Left colon (tissue), 2 donors: Measurements from ENCODE around the gene UNC50. TPM values are rescaled to one million over a fixed set of nuclear protein-coding genes. Genes with fewer than 3 reads are reported as not detected.
"Not testable (repeated sequence)": the region's sequence is repeated elsewhere in the genome, so short reads cannot be mapped to it uniquely, and the experiment has no call there.

Experiments used
- ATAC-seq: fragments of 200-7000 bp; cut with Tn5 transposase; one replicate; pipeline ENCODE4 v1.9.1; 2020; ENCODE audit warnings: mild to moderate bottlenecking, moderate library complexity
- DNase-seq, 2 donors: peaks; one replicate each; pipeline ENCODE4 v3.0.0-alpha.2; 2020
- intact Hi-C, 2 donors: fragments of 100-400 bp; cut with DNase I in 1 of 2; cut with micrococcal nuclease in 1 of 2; formaldehyde crosslinking; loops; one replicate each; pipeline versions ENCODE4 v1.11.2 to v1.14.0; 2022; cut with DNase I, micrococcal nuclease
- total RNA-seq, 2 donors: library from RNA; stranded (reverse); fragmentation: NEBNext Ultra II Directional; extraction: Animal tissue kit (Norgen Biotek cat#: 25700); gene quantifications; one replicate each; pipeline ENCODE4 v1.2.1, GENCODE V29; 2021
- donor health status: DM: no; HTN: no; CAD: no.
- donor health status: DM: yes; HTN: yes; CAD: no.

Gene UNC50
- total RNA-seq, 2 donors from 2014 or later, result 33.0 to 36.5 TPM

DNA sequence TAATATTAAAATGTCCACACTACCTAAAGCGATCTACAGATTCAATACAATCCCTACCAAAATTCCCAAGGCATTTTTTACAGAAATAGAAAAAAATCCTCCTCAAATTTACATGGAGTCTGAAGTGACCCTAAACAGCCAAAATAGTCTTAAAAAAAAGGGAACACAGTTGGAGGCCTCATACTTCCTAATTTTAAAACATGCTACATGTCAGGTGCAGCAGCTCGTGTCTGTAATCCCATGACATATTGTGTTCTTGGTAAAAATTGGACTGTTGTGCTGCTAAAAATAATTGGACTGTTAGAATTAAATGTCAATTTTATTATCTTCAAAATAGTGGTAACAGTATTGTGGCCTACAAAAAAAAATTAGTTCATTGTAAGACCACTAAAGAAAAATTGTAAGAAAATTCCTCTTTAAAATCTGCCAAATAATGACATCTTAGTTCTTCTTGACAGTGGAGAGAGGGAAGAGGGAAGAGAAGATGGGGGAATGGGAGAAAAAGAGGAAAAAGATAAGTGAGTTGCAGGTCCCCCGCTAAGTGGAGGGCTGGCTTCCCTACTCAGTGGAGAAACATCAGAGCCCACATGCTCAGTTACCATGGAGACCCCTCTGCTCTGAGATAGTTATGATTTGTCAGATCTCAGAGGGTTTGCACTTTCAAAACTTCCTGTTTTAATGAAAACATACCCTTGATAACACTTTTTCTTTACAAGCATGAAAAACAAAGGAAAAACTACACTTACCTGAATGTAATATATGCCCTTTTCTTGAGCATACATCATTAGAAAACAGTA lies 46.5 kb downstream of the UNC50 start:
- no peak for ATAC-seq
- no peak for DNase-seq
- intact Hi-C loops, result no loop called here

DNA sequence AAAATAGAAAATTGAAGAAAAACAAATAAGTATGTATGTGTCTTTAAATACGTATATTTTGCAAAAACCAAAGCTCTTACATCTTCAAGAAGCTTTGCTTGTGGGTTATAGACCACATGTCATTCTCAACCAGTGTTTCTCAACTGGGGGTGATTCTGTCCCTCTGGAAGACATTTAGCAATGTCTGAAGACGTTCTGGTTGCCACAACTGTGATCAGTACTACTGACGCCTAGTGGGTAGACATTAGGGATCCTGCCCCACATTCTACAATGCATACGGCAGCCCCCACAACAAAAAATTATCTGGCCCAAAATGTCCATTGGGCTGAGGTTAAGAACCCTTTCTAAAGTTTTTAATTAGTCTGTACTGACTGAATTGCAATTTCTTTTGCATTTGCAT lies 48.4 kb downstream of the UNC50 start:
- intact Hi-C loops, result no loop called here
- no peak for ATAC-seq
- no peak for DNase-seq

DNA sequence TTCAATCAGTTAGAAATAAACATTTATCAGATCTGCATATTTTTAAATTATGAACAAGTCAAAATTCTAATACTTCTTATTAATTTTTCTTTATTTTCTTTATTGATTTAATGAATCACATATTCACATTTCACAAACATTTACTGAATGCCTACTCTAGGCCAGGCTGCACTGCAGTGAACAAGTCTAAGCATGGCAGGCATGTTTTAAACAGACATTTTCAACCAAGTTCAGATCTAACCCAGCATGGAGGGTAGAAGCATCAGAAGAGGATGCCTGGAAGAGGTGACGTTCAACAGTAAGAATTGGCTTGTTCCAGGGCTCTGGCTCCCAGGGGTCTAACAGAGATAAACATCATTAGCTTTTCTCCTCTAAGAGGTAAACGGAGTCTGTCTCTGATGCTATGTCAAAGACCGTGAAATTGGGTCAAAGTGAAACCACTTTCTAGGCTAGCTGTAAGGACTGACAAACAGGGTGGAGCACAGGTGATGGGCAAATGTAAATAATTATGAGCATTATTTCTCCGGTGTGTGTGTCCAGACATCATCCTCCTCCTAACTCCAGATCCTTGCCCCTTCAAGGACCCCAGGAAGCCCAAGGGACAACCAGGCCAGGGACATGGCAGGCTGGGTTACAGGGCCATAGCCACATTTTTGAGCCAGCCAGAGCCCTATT lies 50.6 kb downstream of the UNC50 start:
- no peak for DNase-seq

GRCh38 chr2:98659491-98659840 lies 51.1 kb downstream of the UNC50 start:
- DNase-seq, ATAC-seq, intact Hi-C loops: not testable (repeated sequence)

More for the DNA sequence above, 50.6 kb downstream of the UNC50 start:
- intact Hi-C loops, result no loop called here
- no peak for ATAC-seq

GRCh38 chr2:98663511-98664090 lies 55.2 kb downstream of the UNC50 start:
- ATAC-seq, result no peak
- intact Hi-C loops, result no loop called here
- DNase-seq, result no peak

GRCh38 chr2:98664323-98664722 lies 55.9 kb downstream of the UNC50 start:
- DNase-seq, result no peak
- intact Hi-C loops, result no loop called here
- peak; percentile 68 for ATAC-seq

DNA sequence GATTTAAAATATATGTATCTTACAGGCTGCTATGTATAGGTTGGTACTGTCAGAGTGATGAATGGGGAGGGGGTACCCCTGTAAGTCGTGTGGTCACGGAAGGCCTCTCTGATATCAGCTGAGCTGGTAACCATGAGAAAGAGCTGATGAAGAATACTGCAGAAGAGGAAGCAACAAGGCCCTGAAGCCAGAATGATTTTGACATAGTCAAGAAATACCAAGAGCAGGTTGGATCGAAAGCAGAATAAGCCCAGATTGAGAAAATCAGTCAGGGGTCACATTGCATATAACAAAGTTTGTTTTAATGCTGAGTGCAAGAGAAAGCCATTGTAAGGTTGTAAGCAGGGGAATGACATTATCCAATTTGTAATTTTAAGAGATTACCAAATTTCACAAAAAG lies 57.3 kb downstream of the UNC50 start:
- intact Hi-C loops, result no loop called here
- ATAC-seq, result no peak
- no peak for DNase-seq

Other genes with a start within 250 kb of the UNC50 start
- 10 to 100 TPM; 14.3 to 19.1 TPM for gene INPP4A, start 163.7 kb upstream of the UNC50 start, total RNA-seq
- 10 to 100 TPM; 20.3 to 23.6 TPM for gene COA5, start 77 bp upstream of the UNC50 start, total RNA-seq
- gene MGAT4A, start 122.5 kb downstream of the UNC50 start, total RNA-seq, result 100 to 1,000 TPM; 115 to 154 TPM